HG03103 (cell line): Measurements from ENCODE around the gene ABCC5.
"Not testable (repeated sequence)": the region's sequence is repeated elsewhere in the genome, so short reads cannot be mapped to it uniquely, and the experiment has no call there.

Experiments used
- ATAC-seq: cut with Tn5 transposase; IDR thresholded peaks from one replicate; pipeline ENCODE4 v1.9.1; 2021; ENCODE audit warnings: low read depth; ENCODE audit not compliant: unreplicated experiment

Gene ABCC5

GRCh38 chr3:183897606-183898005 is 120.1 kb downstream of the ABCC5 start:
- ATAC-seq: no peak

GRCh38 chr3:183896610-183897009 is 121.1 kb downstream of the ABCC5 start:
- no peak for ATAC-seq

- ATAC-seq: no peak
Observed at GRCh38 chr3:183896184-183896583, 121.5 kb downstream of the ABCC5 start.

DNA sequence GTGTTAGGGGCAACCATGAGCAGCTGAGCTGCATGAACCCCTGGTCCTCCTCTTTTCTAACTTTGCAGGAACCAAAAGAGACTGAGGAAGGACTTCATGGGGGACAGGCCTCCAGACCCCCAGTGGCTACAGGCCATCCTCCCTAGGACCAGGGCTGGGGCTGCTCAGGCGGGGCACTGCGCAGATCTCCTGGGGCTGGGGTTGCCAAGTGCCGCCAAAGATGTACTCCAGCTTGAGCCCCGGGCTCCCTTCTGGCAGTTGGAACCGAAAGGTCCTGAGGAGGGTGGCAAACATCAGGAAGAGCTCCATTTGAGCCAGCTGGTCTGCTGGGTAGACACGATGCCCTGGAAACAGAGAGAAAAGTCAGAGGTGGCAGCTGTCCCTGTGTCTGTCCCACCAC is 121.9 kb downstream of the ABCC5 start:
- ATAC-seq: no peak

- ATAC-seq: no peak
Observed at GRCh38 chr3:183895296-183895695, 122.4 kb downstream of the ABCC5 start.

DNA sequence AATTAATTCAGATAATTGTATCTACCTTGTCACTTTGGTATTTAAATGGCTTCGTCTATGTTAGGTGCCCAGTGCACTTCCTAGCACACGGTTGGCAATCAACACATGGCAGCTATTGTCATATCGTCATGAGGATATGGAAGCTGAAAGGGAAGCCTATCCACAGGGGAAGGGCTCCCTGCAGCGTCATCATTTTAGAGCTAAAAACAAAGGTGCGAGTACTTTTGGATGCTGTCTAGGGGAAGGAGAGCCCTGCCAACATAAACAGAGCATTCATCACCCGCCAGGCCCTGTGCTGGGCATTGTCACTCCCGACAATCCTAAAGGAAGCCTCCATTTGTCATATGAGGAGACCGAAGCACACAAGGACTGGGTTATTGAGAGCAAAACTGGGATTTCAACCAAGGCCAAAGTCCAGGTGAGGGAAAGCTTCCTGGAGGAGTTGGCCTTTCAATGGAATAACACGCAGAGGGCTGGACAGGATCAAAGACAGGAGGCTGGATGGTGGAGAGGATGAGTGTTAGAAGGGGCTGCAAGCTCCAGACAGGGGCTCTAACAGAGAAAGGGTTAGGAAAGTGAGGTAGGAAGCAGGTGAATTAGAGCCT is 125.0 kb downstream of the ABCC5 start:
- no peak for ATAC-seq

DNA sequence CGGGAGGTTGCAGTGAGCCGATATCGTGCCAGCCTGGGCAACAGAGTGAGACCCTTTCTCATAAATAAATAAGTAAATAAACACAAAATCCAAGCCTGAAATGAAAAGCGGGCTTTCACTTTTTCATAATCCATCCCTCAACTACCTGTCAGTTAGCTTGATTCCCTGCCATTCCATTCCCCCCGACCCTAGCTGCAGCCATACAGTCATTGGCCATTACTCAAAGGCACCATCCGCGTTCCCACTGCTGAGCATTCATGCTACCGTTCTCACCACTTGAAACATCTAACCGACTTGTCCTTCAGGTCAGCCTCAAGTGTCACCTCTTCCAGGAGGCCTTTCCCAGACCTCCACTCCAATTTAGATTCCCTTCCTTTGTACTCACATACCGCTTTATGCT is 131.9 kb downstream of the ABCC5 start:
- ATAC-seq: no peak

- ATAC-seq: peak; percentile 96
Observed at GRCh38 chr3:183884427-183885296, 133.0 kb downstream of the ABCC5 start, which contains the start of gene PARL. TSS of gene PARL (minus strand) at chr3:183884880. CDS start at chr3:183884846, 34 bp downstream.

GRCh38 chr3:183884097-183884426 is 133.6 kb downstream of the ABCC5 start:
- no peak for ATAC-seq

DNA sequence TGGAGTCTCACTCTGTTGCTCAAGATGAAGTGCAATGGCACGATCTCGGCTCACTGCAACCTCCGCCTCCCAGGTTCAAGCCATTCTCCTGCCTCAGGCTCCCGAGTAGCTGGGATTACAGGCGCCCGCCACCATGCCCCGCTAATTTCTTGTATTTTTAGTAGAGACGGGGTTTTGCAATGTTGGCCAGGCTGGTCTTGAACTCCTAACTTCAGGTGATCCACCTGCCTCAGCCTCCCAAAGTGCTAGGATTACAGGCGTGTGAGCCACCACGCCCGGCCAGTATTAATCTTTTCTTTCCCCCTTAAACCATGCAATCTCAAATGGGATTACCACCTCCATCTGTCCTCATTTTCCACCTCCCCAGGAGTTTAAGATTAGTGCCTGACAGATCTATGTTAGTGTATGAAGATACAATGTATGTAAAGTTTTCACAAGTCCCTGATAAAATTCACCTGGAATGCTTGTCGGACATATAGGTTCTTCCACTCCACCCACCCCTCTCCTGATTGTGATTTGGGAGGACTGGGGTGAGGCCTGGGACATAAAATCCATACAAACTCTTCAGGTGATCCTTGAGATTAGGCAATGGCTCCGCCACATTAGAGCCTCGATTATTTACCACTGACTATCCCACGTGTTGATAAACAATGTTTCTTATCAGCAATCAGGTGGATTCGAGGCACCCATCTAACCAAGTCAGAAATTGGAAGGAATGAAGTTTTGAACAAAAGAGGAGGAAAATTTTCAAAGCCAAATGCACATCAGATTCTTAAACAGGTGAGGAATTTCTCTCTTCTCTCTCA is 134.2 kb downstream of the ABCC5 start:
- ATAC-seq: no peak

DNA sequence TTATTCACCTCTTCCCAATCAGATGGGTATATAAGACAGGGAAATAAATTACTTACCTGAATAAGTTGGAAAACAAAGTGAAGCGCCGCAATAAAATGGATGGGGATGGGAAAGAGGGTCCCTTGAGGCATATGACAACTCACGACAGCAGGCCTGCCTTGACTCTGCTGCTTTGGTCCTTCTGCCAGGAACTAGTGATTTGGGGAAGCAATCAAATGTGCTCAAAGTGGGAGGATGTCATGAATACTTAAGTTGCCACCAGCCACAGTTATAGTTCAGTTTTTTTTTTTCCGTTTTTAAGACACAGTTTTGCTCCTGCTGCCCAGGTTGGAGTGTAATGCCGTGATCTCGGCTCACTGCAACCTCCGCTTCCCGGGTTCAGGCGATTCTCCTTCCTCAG is 137.6 kb downstream of the ABCC5 start:
- ATAC-seq: no peak

DNA sequence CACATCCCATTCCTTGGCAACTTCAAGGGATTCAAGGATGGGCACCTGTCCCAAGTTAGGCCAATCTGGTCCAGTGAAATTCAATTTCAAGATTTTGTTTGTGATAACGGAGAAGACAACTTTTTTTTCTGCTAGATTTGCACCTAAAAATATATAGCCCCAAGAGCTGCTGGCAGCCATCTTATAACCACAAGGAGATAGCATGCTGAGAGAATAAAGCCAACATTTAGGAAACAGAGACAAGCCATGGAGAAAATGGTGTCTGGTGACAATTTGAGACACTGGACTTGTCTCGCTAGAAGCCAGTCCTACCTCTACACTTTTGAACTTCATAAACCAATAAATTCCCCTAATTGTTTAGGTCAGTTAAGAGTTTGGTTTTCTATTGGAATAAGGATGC is 138.4 kb downstream of the ABCC5 start:
- no peak for ATAC-seq

DNA sequence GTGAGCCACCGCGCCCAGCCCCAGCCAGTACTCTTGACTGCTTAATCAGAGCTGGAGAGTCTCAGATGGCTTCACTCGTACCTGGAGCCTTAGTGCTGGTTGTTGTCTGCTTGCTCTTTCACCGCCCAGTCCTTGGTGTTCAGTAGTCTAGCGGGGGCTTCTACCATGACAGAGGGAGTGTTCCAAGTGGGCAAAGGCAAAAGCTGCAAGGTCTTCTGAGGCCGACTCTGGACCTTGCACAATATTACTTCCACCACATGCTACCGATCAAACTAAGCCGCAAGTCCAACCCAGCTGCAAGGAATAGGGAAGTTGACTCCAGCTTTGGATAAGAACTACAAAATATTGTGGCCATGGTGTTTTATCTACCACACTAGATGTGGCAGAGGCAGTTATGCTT is 139.6 kb downstream of the ABCC5 start:
- ATAC-seq: no peak

GRCh38 chr3:183877227-183877626 is 140.5 kb downstream of the ABCC5 start:
- ATAC-seq: not testable (repeated sequence)

- ATAC-seq: no peak
Observed at GRCh38 chr3:183875411-183875810, 142.3 kb downstream of the ABCC5 start.

DNA sequence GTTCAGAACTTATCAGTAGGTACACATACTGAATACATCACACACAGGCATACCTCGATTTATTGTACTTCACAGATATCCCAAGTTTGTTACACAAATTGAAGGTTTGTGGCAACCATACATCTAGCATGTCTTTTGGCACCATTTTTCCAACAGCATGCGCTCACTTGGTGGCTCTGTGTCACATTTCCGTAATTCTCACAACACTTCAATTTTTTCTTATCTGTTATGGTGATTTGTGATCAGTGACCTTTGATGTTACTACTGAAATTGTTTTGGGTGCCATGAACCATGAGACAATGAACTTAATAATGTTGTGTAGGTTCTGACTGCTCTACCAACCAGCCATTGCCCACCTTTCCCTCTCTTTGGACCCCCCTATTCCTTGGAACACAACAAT is 143.8 kb downstream of the ABCC5 start:
- no peak for ATAC-seq

- ATAC-seq: no peak
Observed at GRCh38 chr3:183871541-183871940, 146.1 kb downstream of the ABCC5 start.

DNA sequence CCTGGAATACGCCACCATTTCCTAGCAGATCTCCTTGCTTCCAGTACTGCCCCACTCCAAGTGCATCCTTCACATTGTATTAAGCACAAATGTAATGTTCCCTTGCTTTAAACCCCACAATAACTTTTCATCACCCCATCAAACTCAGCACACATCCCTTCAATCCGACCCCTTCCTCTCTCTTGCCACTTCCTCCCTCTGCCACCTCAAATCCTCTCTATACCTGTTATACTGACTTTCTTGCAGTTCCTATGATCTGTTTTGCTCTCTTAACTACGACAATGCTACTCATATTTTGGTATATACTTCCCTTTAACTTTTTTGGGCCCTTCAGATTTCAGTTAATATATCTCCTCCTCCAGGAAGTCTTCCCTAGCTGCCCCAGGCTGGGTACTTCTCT is 147.1 kb downstream of the ABCC5 start:
- no peak for ATAC-seq
